Stimulated activated CD4-positive, alpha-beta T cell treated with anti-CD3 and anti-CD28 coated beads, Interleukin-1b, Interleukin-23, amount 100 ng/mL, for 4 hours (primary cell): Measurements from ENCODE around the gene CHKB.

Experiments used
- DNase-seq, 2 donors: peaks; one replicate each; pipeline ENCODE4 v3.0.0-alpha.2; 2020; ENCODE audit warnings: low read depth in 2 of 2

The CHKB gene

GRCh38 chr22:50574383-50574755 lies 8.3 kb downstream of the CHKB start:
- DNase-seq = no peak

- no peak for DNase-seq
Measured at GRCh38 chr22:50573491-50574382, 8.9 kb downstream of the CHKB start.

- no peak for DNase-seq
Measured at GRCh38 chr22:50572965-50573364, 9.7 kb downstream of the CHKB start.

- no peak for DNase-seq
Measured at GRCh38 chr22:50571264-50572175, 11.1 kb downstream of the CHKB start.

- DNase-seq = no peak
Measured at GRCh38 chr22:50570861-50571260, 11.8 kb downstream of the CHKB start.

- DNase-seq = no peak
Measured at GRCh38 chr22:50569896-50570535, 12.6 kb downstream of the CHKB start.

- DNase-seq = no peak
Measured at GRCh38 chr22:50569041-50569459, 13.6 kb downstream of the CHKB start.

GRCh38 chr22:50568626-50569025 lies 14.0 kb downstream of the CHKB start:
- DNase-seq = no peak

- no peak for DNase-seq
Measured at GRCh38 chr22:50567721-50568252, 14.9 kb downstream of the CHKB start.

GRCh38 chr22:50564289-50564688 lies 18.4 kb downstream of the CHKB start:
- DNase-seq = no peak

- no peak for DNase-seq
Measured at GRCh38 chr22:50563413-50564160, 19.1 kb downstream of the CHKB start.

GRCh38 chr22:50562523-50563412 lies 19.9 kb downstream of the CHKB start, which contains the start of gene SYCE3:
SYCE3 (minus strand) TSS chr22:50562919; CDS start chr22:50556405, 6,514 bp downstream.
- peak; percentile 97 to 98 for DNase-seq

- no peak for DNase-seq
Measured at GRCh38 chr22:50561401-50562358, 21.0 kb downstream of the CHKB start.

GRCh38 chr22:50560034-50560433 lies 22.6 kb downstream of the CHKB start:
- no peak for DNase-seq

GRCh38 chr22:50556703-50557102 lies 25.9 kb downstream of the CHKB start:
- DNase-seq = no peak

- DNase-seq = no peak
Measured at GRCh38 chr22:50553310-50553709, 29.3 kb downstream of the CHKB start.

- DNase-seq = no peak
Measured at GRCh38 chr22:50551160-50551752, 31.4 kb downstream of the CHKB start.

GRCh38 chr22:50550395-50550794 lies 32.3 kb downstream of the CHKB start:
- DNase-seq = no peak
